IMR-90 (cell line): Measurements from ENCODE around the gene P3R3URF. TPM values are rescaled to one million over a fixed set of nuclear protein-coding genes. Genes with fewer than 3 reads are reported as not detected.

ENCODE experiments used
- ATAC-seq: fragments of 200-7000 bp; cut with Tn5 transposase; 2 replicates; pipeline ENCODE4 v1.9.1; 2020; ENCODE audit warnings: low read depth, mild to moderate bottlenecking, moderate library complexity
- Bru-seq: library from RNA; stranded (reverse); fragments of 400-500 nt; gene quantifications from one replicate; lab custom pipeline; 2021; lab: Mats Ljungman, UMichigan
- BruChase-seq, 2 experiments: library from RNA; stranded (reverse); fragments of 400-500 nt; gene quantifications; one replicate each; lab custom pipeline; 2021; lab: Mats Ljungman, UMichigan
- BruUV-seq: library from RNA; stranded (reverse); fragments of 400-500 nt; replicated peaks from 2 replicates; lab custom pipeline; 2021; lab: Mats Ljungman, UMichigan
- CTCF ChIA-PET: fragments of 300-600 bp; formaldehyde crosslinking; extraction: SDS; loops from one replicate; lab custom pipeline; 2021; ENCODE audit warnings: antibody characterized with exemption; lab: Yijun Ruan, JAX
- POLR2A ChIA-PET: fragments of 300-600 bp; sonication (Branson Sonifier 250); formaldehyde crosslinking; loops from one replicate; lab custom pipeline; 2022; ENCODE audit warnings: antibody characterized with exemption; ENCODE audit not compliant: unreplicated experiment; lab: Charles Lee
- DNase-seq: peaks from one replicate; pipeline ENCODE4 v3.0.0; 2013
- H2AFZ ChIP-seq: replicated peaks from 2 replicates; pipeline ENCODE3; 2013; ENCODE audit warnings: low read length, mild to moderate bottlenecking; ENCODE audit not compliant: poor library complexity
- H2AK5ac ChIP-seq: 2 replicates; pipeline ENCODE4 v1.6.1; 2013; ENCODE audit warnings: low read depth, low read length, inconsistent platforms
- H2AK9ac ChIP-seq: replicated peaks from 2 replicates; pipeline ENCODE3; 2013; ENCODE audit warnings: mild to moderate bottlenecking, low read depth, low read length, moderate library complexity; ENCODE audit not compliant: poor library complexity
- H2BK120ac ChIP-seq: 2 replicates; pipeline ENCODE4 v1.6.1; 2013; ENCODE audit warnings: low read depth, low read length, inconsistent platforms
- H2BK15ac ChIP-seq: 3 replicates; pipeline ENCODE4 v1.6.1; 2013; ENCODE audit warnings: low read depth, low read length, inconsistent platforms
- H2BK20ac ChIP-seq: 2 replicates; pipeline ENCODE4 v1.6.1; 2013; ENCODE audit warnings: low read depth, mild to moderate bottlenecking, inconsistent platforms, low read length, moderate library complexity
- H2BK5ac ChIP-seq: 2 replicates; pipeline ENCODE4 v1.6.1; 2013; ENCODE audit warnings: mild to moderate bottlenecking, low read depth, low read length, inconsistent platforms; ENCODE audit not compliant: poor library complexity, severe bottlenecking
- H3K14ac ChIP-seq: replicated peaks from 2 replicates; pipeline ENCODE4 v1.6.1; 2013; ENCODE audit warnings: low read depth, low read length, inconsistent platforms
- H3K18ac ChIP-seq: 2 replicates; pipeline ENCODE4 v1.6.1; 2013; ENCODE audit warnings: low read depth, low read length, control low read depth
- H3K23ac ChIP-seq: 2 replicates; pipeline ENCODE4 v1.6.1; 2013; ENCODE audit warnings: low read depth, low read length, inconsistent platforms
- H3K27ac ChIP-seq: 2 replicates; pipeline ENCODE4 v1.5.1; 2013; ENCODE audit warnings: mild to moderate bottlenecking, control low read depth, low read length; ENCODE audit not compliant: insufficient read depth
- H3K27me3 ChIP-seq: 2 replicates; pipeline ENCODE4 v1.6.1; 2013; ENCODE audit warnings: low read length; ENCODE audit not compliant: control insufficient read depth, insufficient read depth
- H3K36me3 ChIP-seq: 2 replicates; pipeline ENCODE4 v1.6.1; 2013; ENCODE audit warnings: low read length, mixed read lengths; ENCODE audit not compliant: control insufficient read depth, insufficient read depth
- H3K4ac ChIP-seq: 2 replicates; pipeline ENCODE4 v1.6.1; 2013; ENCODE audit warnings: low read depth, low read length, inconsistent platforms
- H3K4me1 ChIP-seq: 2 replicates; pipeline ENCODE4 v1.6.1; 2013; ENCODE audit warnings: low read length, mixed read lengths; ENCODE audit not compliant: control insufficient read depth, insufficient read depth
- H3K4me2 ChIP-seq: 2 replicates; pipeline ENCODE4 v1.6.1; 2013; ENCODE audit warnings: low read depth, mild to moderate bottlenecking, control low read depth, low read length, moderate library complexity
- H3K4me3 ChIP-seq: 2 replicates; pipeline ENCODE4 v1.5.1; 2013; ENCODE audit warnings: low read depth, mild to moderate bottlenecking, control low read depth, low read length, moderate library complexity; ENCODE audit not compliant: insufficient read depth
- H3K56ac ChIP-seq: 2 replicates; pipeline ENCODE4 v1.6.1; 2013; ENCODE audit warnings: low read length, inconsistent platforms; ENCODE audit not compliant: insufficient read depth; ENCODE audit errors: extremely low read depth
- H3K79me1 ChIP-seq, 2 experiments: 2 replicates each; pipeline ENCODE4 v1.6.1; 2013; ENCODE audit warnings: low read length in 2 of 2, inconsistent platforms in 1 of 2, low read depth in 1 of 2
- H3K9ac ChIP-seq: 2 replicates; pipeline ENCODE4 v1.6.1; 2013; ENCODE audit warnings: low read depth, low read length, control low read depth
- H3K9me1 ChIP-seq: 2 replicates; pipeline ENCODE4 v1.6.1; 2013; ENCODE audit warnings: low read length, inconsistent platforms; ENCODE audit not compliant: insufficient read depth
- H3K9me3 ChIP-seq: 2 replicates; pipeline ENCODE4 v1.6.1; 2013; ENCODE audit warnings: low read length; ENCODE audit not compliant: control insufficient read depth, insufficient read depth
- H4K20me1 ChIP-seq: 2 replicates; pipeline ENCODE4 v1.6.1; 2013; ENCODE audit warnings: low read length, inconsistent platforms; ENCODE audit not compliant: insufficient read depth
- H4K5ac ChIP-seq: 2 replicates; pipeline ENCODE4 v1.6.1; 2013; ENCODE audit warnings: mild to moderate bottlenecking, low read depth, low read length, control low read depth
- H4K8ac ChIP-seq, 2 experiments: 2 replicates each; pipeline ENCODE4 v1.6.1; 2013; ENCODE audit warnings: low read depth in 2 of 2, low read length in 2 of 2, control low read depth in 1 of 2, inconsistent platforms in 1 of 2
- H4K91ac ChIP-seq: 2 replicates; pipeline ENCODE4 v1.6.1; 2013; ENCODE audit warnings: low read depth, low read length, inconsistent platforms; ENCODE audit not compliant: insufficient read depth
- BHLHE40 ChIP-seq: fragments of 150-350 bp; IDR thresholded peaks from 2 replicates; pipeline ENCODE4 v1.6.1; 2016; ENCODE audit warnings: mild to moderate bottlenecking, low read depth, low read length
- CEBPB ChIP-seq: IDR thresholded peaks from 2 replicates; pipeline ENCODE4 v1.6.1; 2012; ENCODE audit warnings: low read depth, low read length, improper control_type of control experiment
- CHD1 ChIP-seq: IDR thresholded peaks from 2 replicates; pipeline ENCODE4 v1.6.1; 2012; ENCODE audit warnings: low read depth, low read length, improper control_type of control experiment
- ELK1 ChIP-seq: fragments of 150-350 bp; IDR thresholded peaks from 2 replicates; pipeline ENCODE4 v1.6.1; 2016; ENCODE audit warnings: low read depth, mild to moderate bottlenecking, low read length, moderate library complexity, borderline replicate concordance
- FOS ChIP-seq: fragments of 150-350 bp; IDR thresholded peaks from 2 replicates; pipeline ENCODE4 v1.6.1; 2016; ENCODE audit warnings: low read depth, low read length
- MAFK ChIP-seq: IDR thresholded peaks from 2 replicates; pipeline ENCODE4 v1.6.1; 2012; ENCODE audit warnings: low read depth, low read length, improper control_type of control experiment
- MAZ ChIP-seq: IDR thresholded peaks from 2 replicates; pipeline ENCODE4 v1.6.1; 2012; ENCODE audit warnings: low read depth, mild to moderate bottlenecking, low read length, improper control_type of control experiment, moderate library complexity, borderline replicate concordance
- NFE2L2 ChIP-seq: fragments of 150-350 bp; IDR thresholded peaks from 2 replicates; pipeline ENCODE4 v1.6.1; 2016; ENCODE audit warnings: low read depth, mild to moderate bottlenecking, low read length
- POLR2A ChIP-seq: IDR thresholded peaks from 2 replicates; pipeline ENCODE4 v1.6.1; 2012; ENCODE audit warnings: mild to moderate bottlenecking, low read depth, low read length
- RCOR1 ChIP-seq: IDR thresholded peaks from 2 replicates; pipeline ENCODE4 v1.6.1; 2012; ENCODE audit warnings: mild to moderate bottlenecking, low read length, improper control_type of control experiment; ENCODE audit not compliant: insufficient replicate concordance
- RFX5 ChIP-seq: IDR thresholded peaks from 2 replicates; pipeline ENCODE4 v1.8.0; 2012; ENCODE audit warnings: low read depth, mild to moderate bottlenecking, low read length, moderate library complexity
- SMC3 ChIP-seq: fragments of 150-350 bp; IDR thresholded peaks from 2 replicates; pipeline ENCODE4 v1.6.1; 2016; ENCODE audit warnings: low read depth, mild to moderate bottlenecking, antibody characterized with exemption, low read length, moderate library complexity
- WGBS, 2 experiments: methylation state at CpG; one replicate each; pipeline versions ENCODE4 v1.1.5 to v1.1.7; 2013; ENCODE audit warnings: missing lambda C conversion rate in 2 of 2; ENCODE audit not compliant: insufficient read length in 1 of 2; ENCODE audit errors: extremely low coverage in 2 of 2; 5-methylcytosine and 5-hydroxymethylcytosine counted together
- dilution Hi-C: fragments of 300-500 bp; cut with HindIII; formaldehyde crosslinking; loops from one replicate; pipeline ENCODE4 v1.14.3; 2018; ENCODE audit warnings: low sequenced_read_pairs; ENCODE audit not compliant: unreplicated experiment
- in situ Hi-C: fragments of 300-500 bp; cut with MboI; formaldehyde crosslinking; loops from 3 replicates; pipeline ENCODE4 v1.14.3; 2019; ENCODE audit warnings: low sequenced_read_pairs, inconsistent platforms, mixed read lengths
- intact Hi-C: fragments of 100-400 bp; cut with micrococcal nuclease; formaldehyde crosslinking; loops from 2 replicates; pipeline ENCODE4 v1.10.0; 2022
- long read RNA-seq: library from polyadenylated mRNA; unstranded; transcript quantifications from one replicate; pipeline ENCODE4 v2.0.0, GENCODE V29; 2021; ENCODE audit not compliant: unreplicated experiment
- polyA plus RNA-seq, 3 experiments: library from polyadenylated mRNA; depleted of rRNA; stranded (reverse); fragments of >200 nt; gene quantifications; 2 replicates each; pipeline ENCODE4 v1.2.3, GENCODE V29; 2012; ENCODE audit warnings: low replicate concordance in 1 of 3
- total RNA-seq: library from RNA; depleted of rRNA; stranded (reverse); fragments of >200 nt; gene quantifications from 2 replicates; pipeline ENCODE4 v1.2.3, GENCODE V29; 2012; rRNA removed
- TF ChIP-seq, protein P1 (sequence below): conservative IDR thresholded peaks from 2 replicates; pipeline ENCODE4 v1.5.1; 2012; ENCODE audit warnings: mild to moderate bottlenecking, low read depth, low read length, improper control_type of control experiment
- TF ChIP-seq, protein P2 (sequence below): fragments of 150-350 bp; IDR thresholded peaks from 2 replicates; pipeline ENCODE4 v1.6.1; 2017; ENCODE audit warnings: mild to moderate bottlenecking, antibody characterized with exemption, low read length, low read depth

P3R3URF gene
- total RNA-seq (not detected in 2 replicates), polyA plus RNA-seq (2012; rRNA removed) (not detected in 2 replicates), Bru-seq, nascent RNA (not detected), BruChase-seq, experiment 1, labeled RNA remaining after a 6-hour chase (not detected), BruChase-seq, experiment 2, labeled RNA remaining after a 2-hour chase (not detected)
- not detected in 2 replicates for polyA plus RNA-seq (2012; cell fraction: cytosol; rRNA removed)
- polyA plus RNA-seq (2012; cell fraction: nucleus; rRNA removed; ENCODE audit: low replicate concordance) = not detected in 2 replicates
- long read RNA-seq = 0 reads

DNA sequence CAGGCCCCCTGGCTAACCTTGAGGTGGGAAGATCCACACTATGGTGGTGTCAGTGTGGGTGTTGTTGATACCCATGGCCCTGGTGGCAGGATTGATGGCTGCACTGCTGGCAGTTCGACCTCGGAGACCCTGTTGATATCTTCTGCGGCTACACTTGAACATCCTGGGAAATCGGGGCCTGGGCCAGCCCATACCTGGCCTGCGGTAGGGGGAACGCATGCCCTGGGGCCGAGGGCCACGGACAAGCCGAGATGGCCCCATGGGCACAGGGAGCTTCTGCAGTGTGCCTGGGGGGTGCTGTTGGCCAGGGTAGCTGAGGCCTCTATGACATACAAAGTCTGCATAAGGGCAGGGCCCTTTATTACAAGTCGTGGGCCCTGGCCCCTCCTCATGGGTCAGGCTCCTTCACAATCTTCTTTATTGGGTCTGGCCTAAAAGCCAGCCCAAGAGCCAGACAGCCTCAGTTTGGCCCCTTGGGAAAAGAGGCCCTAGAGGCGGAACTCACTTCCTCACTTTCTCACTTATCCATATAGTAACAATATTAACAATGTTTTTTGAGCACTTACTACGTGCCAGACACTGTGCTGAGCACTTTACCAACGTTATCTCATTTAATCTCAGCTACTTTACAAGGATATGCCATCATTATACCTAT, at the start of gene P3R3URF:
Gene P3R3URF (minus strand): TSS at position 278 of the 655 bp plus-strand sequence. CDS start 17 bp downstream, at position 261.
- dilution Hi-C loops (loop anchor here (25.0 kb wide), 1 partner anchor 139 kb away; no protein-coding TSS in a partner anchor), intact Hi-C loops (loop anchor here (5.0 kb wide), 2 partner anchors 119 to 294 kb away; no protein-coding TSS in a partner anchor), in situ Hi-C loops (loop anchor here (5.0 kb wide), 1 partner anchor 139 kb away; no protein-coding TSS in a partner anchor)
- ChIA-PET CTCF (no interaction called here), POLR2A (no interaction called here)
- no peaks in the 10 kb centered on the region for H3K79me1 ChIP-seq
- no peak within 1 kb of the TSS for H2BK120ac ChIP-seq
- peaks cover 2% of the 10 kb centered on the region; the same call in 1 of the 2 replicates for H3K27me3 ChIP-seq
- H2AK5ac ChIP-seq = no peak within 1 kb of the TSS
- DNase-seq = no peak
- no peak within 1 kb of the TSS for H3K18ac ChIP-seq
- H3K56ac ChIP-seq = no peak within 1 kb of the TSS
- no peak within 1 kb of the TSS for H4K5ac ChIP-seq
- no peak within 1 kb of the TSS for H3K9ac ChIP-seq
- 87% methylated on average over 5 of the region's 13 CpGs; no CpG with 5 or more reads in 1 of the 2 experiments for WGBS, 2 experiments
- no peak within 1 kb of the TSS for H3K27ac ChIP-seq
- peak within 1 kb of the TSS; percentile 68 for H2AFZ ChIP-seq
- H3K23ac ChIP-seq = no peak within 1 kb of the TSS
- no peak within 1 kb of the TSS; a peak in 1 of 4 replicates for H4K8ac ChIP-seq
- H2BK5ac ChIP-seq = no peak within 1 kb of the TSS
- H2BK15ac ChIP-seq = no peak within 1 kb of the TSS
- no peak within 1 kb of the TSS for H3K4me3 ChIP-seq
- peaks cover 5% of the 10 kb centered on the region for H3K4me1 ChIP-seq
- peak within 1 kb of the TSS; percentile 45 for H2AK9ac ChIP-seq
- BruUV-seq = no TSS peak
- H3K4ac ChIP-seq = no peak within 1 kb of the TSS; the same call in 1 of the 2 replicates
- no peak within 1 kb of the TSS for H3K14ac ChIP-seq
- no peaks in the 10 kb centered on the region for H3K9me3 ChIP-seq
- no peak within 1 kb of the TSS for H4K91ac ChIP-seq
- H3K36me3 ChIP-seq = no peaks in the 10 kb centered on the region
- ATAC-seq = no peak
- no peak within 1 kb of the TSS for H3K4me2 ChIP-seq
- H2BK20ac ChIP-seq = no peak within 1 kb of the TSS
- peaks cover 9% of the 10 kb centered on the region for H3K9me1 ChIP-seq
- no peaks in the 10 kb centered on the region for H4K20me1 ChIP-seq
- TF ChIP-seq MAFK (no peak), RFX5 (no peak), BHLHE40 (no peak), SMC3 (no peak), CEBPB (no peak), POLR2A (no peak), MAZ (no peak), FOS (no peak), NFE2L2 (no peak), RCOR1 (no peak), CHD1 (no peak), ELK1 (no peak)
- TF ChIP-seq, protein P1, sequence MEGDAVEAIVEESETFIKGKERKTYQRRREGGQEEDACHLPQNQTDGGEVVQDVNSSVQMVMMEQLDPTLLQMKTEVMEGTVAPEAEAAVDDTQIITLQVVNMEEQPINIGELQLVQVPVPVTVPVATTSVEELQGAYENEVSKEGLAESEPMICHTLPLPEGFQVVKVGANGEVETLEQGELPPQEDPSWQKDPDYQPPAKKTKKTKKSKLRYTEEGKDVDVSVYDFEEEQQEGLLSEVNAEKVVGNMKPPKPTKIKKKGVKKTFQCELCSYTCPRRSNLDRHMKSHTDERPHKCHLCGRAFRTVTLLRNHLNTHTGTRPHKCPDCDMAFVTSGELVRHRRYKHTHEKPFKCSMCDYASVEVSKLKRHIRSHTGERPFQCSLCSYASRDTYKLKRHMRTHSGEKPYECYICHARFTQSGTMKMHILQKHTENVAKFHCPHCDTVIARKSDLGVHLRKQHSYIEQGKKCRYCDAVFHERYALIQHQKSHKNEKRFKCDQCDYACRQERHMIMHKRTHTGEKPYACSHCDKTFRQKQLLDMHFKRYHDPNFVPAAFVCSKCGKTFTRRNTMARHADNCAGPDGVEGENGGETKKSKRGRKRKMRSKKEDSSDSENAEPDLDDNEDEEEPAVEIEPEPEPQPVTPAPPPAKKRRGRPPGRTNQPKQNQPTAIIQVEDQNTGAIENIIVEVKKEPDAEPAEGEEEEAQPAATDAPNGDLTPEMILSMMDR = no peak
- TF ChIP-seq, protein P2, sequence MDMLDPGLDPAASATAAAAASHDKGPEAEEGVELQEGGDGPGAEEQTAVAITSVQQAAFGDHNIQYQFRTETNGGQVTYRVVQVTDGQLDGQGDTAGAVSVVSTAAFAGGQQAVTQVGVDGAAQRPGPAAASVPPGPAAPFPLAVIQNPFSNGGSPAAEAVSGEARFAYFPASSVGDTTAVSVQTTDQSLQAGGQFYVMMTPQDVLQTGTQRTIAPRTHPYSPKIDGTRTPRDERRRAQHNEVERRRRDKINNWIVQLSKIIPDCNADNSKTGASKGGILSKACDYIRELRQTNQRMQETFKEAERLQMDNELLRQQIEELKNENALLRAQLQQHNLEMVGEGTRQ = no peak
